Thoracic aorta (tissue), 2 donors: ENCODE measurements around the gene ZNF282. TPM values are rescaled to one million over a fixed set of nuclear protein-coding genes. Genes with fewer than 3 reads are reported as not detected.

ENCODE experiments used
- ATAC-seq: fragments of 150-250 bp; one replicate; pipeline ENCODE4 v1.8.0; 2017; ENCODE audit warnings: low read depth; ENCODE audit not compliant: insufficient number of reproducible peaks, low FRiP score
- DNase-seq: peaks from one replicate; pipeline ENCODE4 v3.0.0-alpha.2; 2020; ENCODE audit warnings: low spot score
- H3K27ac ChIP-seq, 2 donors: fragments of 200-600 bp; sonication (generic); 1 replicate in 1 of 2; 2 replicates in 1 of 2; pipeline ENCODE4 v1.5.1; 2016; ENCODE audit warnings: mild to moderate bottlenecking in 2 of 2, moderate library complexity in 2 of 2
- H3K27me3 ChIP-seq: fragments of 200-600 bp; sonication (generic); replicated peaks from 2 replicates; pipeline ENCODE4 v1.6.0; 2016; ENCODE audit warnings: mild to moderate bottlenecking; ENCODE audit not compliant: insufficient read depth
- H3K36me3 ChIP-seq: fragments of 200-600 bp; sonication (generic); one replicate; pipeline ENCODE4 v1.5.1; 2016
- H3K4me1 ChIP-seq, 2 donors: fragments of 200-600 bp; sonication (generic); 1 replicate in 1 of 2; 2 replicates in 1 of 2; pipeline versions ENCODE4 v1.5.1 to v1.6.0; 2016; ENCODE audit warnings: low read depth in 2 of 2, mild to moderate bottlenecking in 1 of 2; ENCODE audit not compliant: control insufficient read depth in 1 of 2
- H3K4me3 ChIP-seq: fragments of 200-600 bp; sonication (generic); 2 replicates; pipeline ENCODE4 v1.5.1; 2016; ENCODE audit warnings: mild to moderate bottlenecking
- H3K9me3 ChIP-seq: fragments of 200-600 bp; sonication (generic); 2 replicates; pipeline ENCODE4 v1.5.1; 2016
- CTCF ChIP-seq: fragments of 200-600 bp; sonication (generic); IDR thresholded peaks from one replicate; pipeline ENCODE4 v1.5.1; 2019; ENCODE audit warnings: antibody characterized with exemption
- total RNA-seq, 2 donors: library from RNA; depleted of rRNA; stranded (reverse); fragments of >200 nt; gene quantifications; one replicate each; pipeline versions ENCODE4 v1.1.0 to v1.2.3, GENCODE V29; 2016

The ZNF282 gene
- 10 to 100 TPM; 11.1 to 20.7 TPM for total RNA-seq

- peaks cover 14 to 22% of the 10 kb centered on the region in 2 donors for H3K4me1 ChIP-seq
- peak; percentile 55 for TF ChIP-seq CTCF
Measured at GRCh38 chr7:149195180-149196150, at the start of gene ZNF282. ZNF282 (plus strand) TSS chr7:149195546; CDS start chr7:149195590, 44 bp downstream.

GRCh38 chr7:149147072-149147751, 48.1 kb upstream of the ZNF282 start, which contains the start of gene ZNF398:
ZNF398 (plus strand) TSS chr7:149147453; CDS start chr7:149147743, 290 bp downstream.
- H3K27me3 ChIP-seq = no peaks in the 10 kb centered on the region
- peak; percentile 70 for ATAC-seq
- H3K27ac ChIP-seq = peak within 1 kb of the TSS; percentile 74 to 81
- TF ChIP-seq CTCF = peak; percentile 50
- H3K4me1 ChIP-seq = peaks cover 6 to 11% of the 10 kb centered on the region in 2 donors
- H3K4me3 ChIP-seq = peak within 1 kb of the TSS; percentile 75
- no peaks in the 10 kb centered on the region for H3K36me3 ChIP-seq
- peak; percentile 3 for DNase-seq
- H3K9me3 ChIP-seq = no peaks in the 10 kb centered on the region

More at GRCh38 chr7:149195180-149196150, at the start of gene ZNF282:
- Histone ChIP-seq H3K36me3 (peaks cover 20% of the 10 kb centered on the region), H3K4me3 (peak within 1 kb of the TSS; percentile 95), H3K27me3 (no peaks in the 10 kb centered on the region), H3K27ac (peak within 1 kb of the TSS; percentile 79 to 82), H3K9me3 (no peaks in the 10 kb centered on the region)
- DNase-seq (peak; percentile 67), ATAC-seq (peak; percentile 80)

GRCh38 chr7:149147752-149148653, 47.3 kb upstream of the ZNF282 start:
- Histone ChIP-seq H3K36me3 (no peaks in the 10 kb centered on the region), H3K27ac (peak overlapping the region; percentile 74 to 81), H3K9me3 (no peaks in the 10 kb centered on the region), H3K4me1 (peaks cover 6 to 11% of the 10 kb centered on the region in 2 donors), H3K27me3 (no peaks in the 10 kb centered on the region), H3K4me3 (peak overlapping the region; percentile 75)
- TF ChIP-seq CTCF = no peak
- DNase-seq = peak; percentile 7
- peak; percentile 24 for ATAC-seq

- no peaks in the 10 kb centered on the region for H3K27me3 ChIP-seq
- TF ChIP-seq CTCF = no peak
- no peak for DNase-seq
- H3K9me3 ChIP-seq = no peaks in the 10 kb centered on the region
- H3K4me3 ChIP-seq = no peak overlapping the region
- no peaks in the 10 kb centered on the region for H3K36me3 ChIP-seq
- no peak overlapping the region for H3K27ac ChIP-seq
- H3K4me1 ChIP-seq = peaks cover 6 to 11% of the 10 kb centered on the region in 2 donors
- ATAC-seq = no peak
Measured at GRCh38 chr7:149150981-149151380, 44.4 kb upstream of the ZNF282 start.
